GM21515 (cell line): ENCODE results near the gene FLOT2.
A peak's percentile ranks its signal among the peaks of the same experiment; 100 is the strongest.
"Not testable (repeated sequence)": the region's sequence is repeated elsewhere in the genome, so short reads cannot be mapped to it uniquely, and the experiment has no call there.

Experiments used
- ATAC-seq: cut with Tn5 transposase; IDR thresholded peaks from one replicate; pipeline ENCODE4 v1.9.1; 2021; ENCODE audit not compliant: unreplicated experiment

Gene FLOT2

GRCh38 chr17:28877150-28877711 lies 20.3 kb downstream of the FLOT2 start:
- ATAC-seq, result not testable (repeated sequence)

GRCh38 chr17:28875848-28876550 lies 21.5 kb downstream of the FLOT2 start:
- no peak for ATAC-seq

DNA sequence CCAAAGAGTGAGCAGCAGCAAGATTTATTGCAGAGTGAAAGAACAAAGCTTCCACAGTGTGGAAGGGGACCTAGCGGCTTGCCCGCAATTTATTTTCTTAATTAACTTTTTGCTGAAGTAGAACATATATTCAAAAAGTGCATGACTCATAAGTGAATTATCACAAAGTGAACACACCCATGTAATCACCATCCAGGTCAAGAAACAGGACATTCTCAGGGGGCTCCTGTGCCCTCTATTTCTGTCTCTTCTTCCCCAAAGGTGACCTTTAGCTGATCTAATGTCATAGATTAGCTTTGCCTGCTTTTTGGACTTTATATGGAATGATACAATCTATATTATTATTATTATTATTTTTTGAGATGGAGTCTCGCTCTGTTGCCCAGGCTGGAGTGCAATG lies 22.8 kb downstream of the FLOT2 start:
- ATAC-seq, result no peak

DNA sequence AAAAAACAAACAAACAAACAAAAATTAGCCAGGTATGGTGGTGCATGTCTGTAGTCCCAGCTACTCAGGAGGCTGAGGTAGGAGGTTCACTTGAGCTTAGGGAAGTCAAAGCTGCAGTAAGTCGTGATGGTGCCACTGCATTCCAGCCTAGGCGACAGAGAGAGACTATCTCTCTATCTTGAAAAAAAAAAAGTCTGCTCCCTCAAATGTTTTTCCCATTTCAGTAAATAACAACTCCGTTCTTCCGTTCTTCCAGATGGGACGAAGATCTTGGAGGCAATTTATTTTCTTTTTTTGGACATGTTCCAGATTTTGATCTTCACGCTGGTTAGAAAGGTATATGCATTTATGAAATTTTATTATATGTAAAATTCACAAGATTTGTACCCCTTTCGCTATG lies 23.7 kb downstream of the FLOT2 start:
- ATAC-seq, result no peak

GRCh38 chr17:28871056-28871579 lies 26.4 kb downstream of the FLOT2 start:
- ATAC-seq, result peak; percentile 83

GRCh38 chr17:28867276-28867675 lies 30.3 kb downstream of the FLOT2 start:
- no peak for ATAC-seq

DNA sequence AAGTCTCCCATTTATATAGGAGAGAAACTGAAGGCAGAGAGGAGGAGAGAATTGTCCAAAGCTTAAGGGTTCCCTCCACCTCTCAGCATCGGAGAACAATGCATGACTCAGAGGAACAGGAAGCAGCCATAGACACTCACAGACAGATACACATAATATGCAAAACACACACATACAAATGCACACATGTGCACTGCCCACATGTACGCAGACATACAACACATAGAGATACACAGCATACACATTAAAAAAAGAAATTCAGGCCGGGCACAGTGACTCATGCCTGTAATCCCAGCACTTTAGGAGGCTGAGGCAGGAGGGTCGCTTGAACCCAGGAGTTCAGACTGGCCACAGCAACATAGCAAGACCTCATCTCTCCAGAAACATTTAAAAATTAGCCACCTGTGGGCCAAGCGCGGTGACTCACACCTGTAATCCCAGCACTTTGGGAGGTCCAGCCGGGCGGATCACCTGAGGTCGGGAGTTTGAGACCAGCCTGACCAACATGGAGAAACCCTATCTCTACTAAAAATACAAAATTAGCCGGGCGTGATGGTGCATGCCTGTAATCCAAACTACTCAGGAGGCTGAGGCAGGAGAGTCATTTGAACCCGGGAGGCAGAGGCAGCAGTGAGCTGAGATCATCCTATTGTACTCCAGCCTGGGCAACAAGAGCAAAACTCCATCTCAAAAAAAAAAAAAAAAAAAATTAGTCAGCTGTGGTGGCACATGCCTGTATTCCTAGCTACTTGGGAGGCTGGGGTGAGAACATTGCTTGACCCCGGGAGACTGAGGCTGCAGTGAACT lies 31.4 kb downstream of the FLOT2 start:
- ATAC-seq, result no peak

- ATAC-seq, result no peak
Observed at GRCh38 chr17:28864991-28865849, 32.3 kb downstream of the FLOT2 start.

GRCh38 chr17:28863953-28864352 lies 33.6 kb downstream of the FLOT2 start:
- no peak for ATAC-seq

DNA sequence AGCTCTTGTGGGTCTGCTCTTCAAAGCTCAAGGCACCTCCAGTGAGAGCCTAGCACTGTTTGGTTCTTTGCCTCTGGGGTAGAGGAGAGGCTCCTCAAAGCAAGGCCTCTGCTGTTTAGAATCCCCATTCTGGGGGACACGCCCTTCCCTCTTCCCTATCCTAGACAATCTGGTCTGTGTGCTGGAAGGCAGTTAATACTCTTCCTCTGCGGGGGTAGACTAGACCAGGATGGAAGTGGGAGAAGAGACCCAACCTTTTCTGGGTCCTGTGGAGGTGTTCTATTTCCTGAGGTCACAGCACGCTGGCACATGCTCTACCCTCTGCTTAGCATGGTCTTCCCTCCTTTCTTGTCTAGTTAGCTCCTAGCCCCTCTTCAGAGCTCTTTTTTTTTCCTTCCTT lies 35.0 kb downstream of the FLOT2 start:
- ATAC-seq, result no peak

DNA sequence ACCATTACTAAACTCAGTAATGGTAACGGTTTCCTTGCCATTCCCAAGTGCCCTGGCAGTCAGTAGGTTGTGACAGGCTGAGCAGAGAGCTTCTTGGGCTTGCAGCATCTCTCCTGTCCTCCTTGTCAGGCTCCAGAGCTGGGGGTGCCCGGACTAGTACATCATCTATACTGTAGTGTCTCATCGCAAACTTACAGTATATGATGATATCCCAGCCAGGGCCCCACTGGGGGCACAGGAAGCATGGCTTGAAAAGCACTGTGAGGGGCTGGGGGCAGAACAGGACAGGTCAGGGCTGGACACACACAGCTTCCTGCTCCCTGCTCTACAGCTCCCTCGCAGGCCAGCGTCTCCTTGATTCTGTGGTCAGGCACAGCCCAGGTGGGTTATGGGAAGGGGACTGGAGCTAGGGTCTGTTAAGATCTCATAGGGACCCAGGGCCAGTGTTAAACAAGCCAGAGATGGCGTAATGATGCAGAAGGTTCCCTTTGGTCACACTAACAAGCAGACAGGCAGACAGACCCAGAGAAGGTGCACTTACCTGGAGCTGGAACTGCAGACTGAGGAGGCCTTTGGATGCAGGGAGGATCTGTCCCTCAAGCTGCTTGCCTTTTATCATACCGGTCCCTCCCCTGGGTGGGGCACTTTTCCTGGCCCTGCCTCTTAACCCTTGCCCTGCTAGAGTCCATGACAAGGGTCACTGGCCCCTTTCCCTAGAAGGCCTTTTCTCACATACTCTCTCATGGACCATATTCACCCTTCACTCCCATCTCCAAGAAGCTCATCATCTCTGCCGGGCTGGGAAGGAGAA lies 35.9 kb downstream of the FLOT2 start:
- ATAC-seq, result no peak

DNA sequence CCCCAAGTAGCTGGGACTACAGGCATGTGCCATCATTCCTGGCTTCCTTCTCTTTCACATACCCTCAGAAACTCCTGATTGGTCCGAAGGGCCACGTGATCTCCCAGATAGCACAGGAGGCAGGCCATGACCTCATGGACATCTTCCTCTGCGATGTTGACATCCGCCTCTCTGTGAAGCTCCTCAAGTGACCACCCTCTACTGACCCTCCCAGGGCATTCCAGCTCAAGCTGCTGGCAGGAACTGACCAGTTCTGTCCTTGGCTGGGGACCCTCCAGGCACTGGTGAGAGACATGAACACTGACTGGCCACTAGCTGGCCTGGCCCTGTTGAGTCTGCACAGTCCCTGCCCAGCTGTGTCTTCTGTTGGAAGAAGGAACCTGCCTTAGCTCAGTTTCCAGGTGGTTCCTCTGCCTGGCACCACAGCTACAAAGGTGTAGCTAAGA lies 37.1 kb downstream of the FLOT2 start:
- ATAC-seq, result no peak

DNA sequence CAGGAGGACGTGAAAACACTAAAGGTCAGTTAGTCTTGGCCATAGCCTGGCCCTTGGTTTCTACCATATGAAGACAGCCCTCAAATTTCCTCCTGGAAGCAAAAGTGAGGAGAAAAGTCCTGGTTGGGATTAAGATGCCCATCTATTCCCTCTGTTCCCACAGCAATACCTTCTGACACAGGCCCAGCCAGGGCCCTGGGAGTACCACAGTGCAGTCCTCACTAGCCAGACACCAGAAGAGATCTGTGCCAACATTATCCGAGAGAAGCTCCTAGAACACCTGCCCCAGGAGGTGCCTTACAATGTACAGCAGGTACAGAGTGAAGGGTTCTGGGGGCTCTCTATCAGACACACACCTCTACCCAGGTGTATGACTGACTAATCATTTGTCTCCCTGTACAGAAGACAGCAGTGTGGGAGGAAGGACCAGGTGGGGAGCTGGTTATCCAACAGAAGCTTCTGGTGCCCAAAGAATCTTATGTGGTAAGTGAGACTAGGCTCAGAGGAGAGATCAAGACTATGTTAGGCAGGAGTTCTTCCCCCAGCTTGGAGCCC lies 38.7 kb downstream of the FLOT2 start:
- ATAC-seq, result no peak

DNA sequence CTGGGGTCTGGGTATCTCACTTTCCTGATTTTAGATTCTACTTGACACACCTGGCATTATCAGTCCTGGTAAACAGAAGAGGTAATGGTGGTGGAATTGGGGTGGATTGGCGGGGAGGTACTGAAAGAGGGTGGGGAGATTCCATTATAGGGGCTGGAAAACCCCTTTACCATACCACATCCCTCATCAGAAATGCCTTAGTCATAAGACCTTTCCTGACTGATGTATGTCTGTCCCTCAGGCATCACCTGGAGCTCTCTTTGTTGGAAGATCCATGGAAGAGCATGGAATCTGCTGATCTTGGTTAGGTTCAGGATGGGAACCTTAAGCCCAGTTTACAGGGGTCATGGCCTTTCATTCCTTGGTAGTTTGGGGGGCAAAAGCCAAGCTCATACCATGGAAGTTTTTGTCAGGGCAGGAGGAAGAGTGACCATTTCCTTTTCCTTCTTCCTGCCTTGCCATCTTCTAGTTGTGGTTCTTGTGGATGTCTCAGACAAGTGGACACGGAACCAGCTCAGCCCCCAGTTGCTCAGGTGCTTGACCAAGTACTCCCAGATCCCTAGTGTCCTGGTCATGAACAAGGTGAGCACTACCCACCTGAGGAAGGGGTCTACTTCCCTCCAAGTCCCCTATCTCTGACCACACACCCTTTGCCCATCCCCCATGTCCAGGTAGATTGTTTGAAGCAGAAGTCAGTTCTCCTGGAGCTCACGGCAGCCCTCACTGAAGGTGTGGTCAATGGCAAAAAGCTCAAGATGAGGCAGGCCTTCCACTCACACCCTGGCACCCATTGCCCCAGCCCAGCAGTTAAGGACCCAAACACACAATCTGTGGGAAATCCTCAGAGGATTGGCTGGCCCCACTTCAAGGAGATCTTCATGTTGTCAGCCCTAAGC lies 39.4 kb downstream of the FLOT2 start:
- ATAC-seq, result no peak

GRCh38 chr17:28856028-28856574 lies 41.4 kb downstream of the FLOT2 start:
- no peak for ATAC-seq

DNA sequence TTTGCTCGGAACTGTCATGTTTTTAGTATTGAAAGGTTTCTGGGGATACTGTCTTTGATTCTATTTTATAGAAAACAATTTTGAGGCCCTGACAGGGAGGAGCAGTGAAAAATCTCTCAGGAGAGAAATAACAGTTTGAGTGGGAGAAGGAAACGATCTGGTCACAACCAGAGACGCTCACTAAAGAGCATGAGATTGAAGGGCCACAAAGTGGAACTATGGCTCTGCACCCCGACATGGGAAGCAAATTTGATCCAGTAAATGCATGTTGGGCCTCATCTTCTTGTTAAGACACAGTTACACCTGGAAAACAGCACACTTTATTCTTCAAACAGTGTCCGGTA lies 42.2 kb downstream of the FLOT2 start:
- no peak for ATAC-seq

DNA sequence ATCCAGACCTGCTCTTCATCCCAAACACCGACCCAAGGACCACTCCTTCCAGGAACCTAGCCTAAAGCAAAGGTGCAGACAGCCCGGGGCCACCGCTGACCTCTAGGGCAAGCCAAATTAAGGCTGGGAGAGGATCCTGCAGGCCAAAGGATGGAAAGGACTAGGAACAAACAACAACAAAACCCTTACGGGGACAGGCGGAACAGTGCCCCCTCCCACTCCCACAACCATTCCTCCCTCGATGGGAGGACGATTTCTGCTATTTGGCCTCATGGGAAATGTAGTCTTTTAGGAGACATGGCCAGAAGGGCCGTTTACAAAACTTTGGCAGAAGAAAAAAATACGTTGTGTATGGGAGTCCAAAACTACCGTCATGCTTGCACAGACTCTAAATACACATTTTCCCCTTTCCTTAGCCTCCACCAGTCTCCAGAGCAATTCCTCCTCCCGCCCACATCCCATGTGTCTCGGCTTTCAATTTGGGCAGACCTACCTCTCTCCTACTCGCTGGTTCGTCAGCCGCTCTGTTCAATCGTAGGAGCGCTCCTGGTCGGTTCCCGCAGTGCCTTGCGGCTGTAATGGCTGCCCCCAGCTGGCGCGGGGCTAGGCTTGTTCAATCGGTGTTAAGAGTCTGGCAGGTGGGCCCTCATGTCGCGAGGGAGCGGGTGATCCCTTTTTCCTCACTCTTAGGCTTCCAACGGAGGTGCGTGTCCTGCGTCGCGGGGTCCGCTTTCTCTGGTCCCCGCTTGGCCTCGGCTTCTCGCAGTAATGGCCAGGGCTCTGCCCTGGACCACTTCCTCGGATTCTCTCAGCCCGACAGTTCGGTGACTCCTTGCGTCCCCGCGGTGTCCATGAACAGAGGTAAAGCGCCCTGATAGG lies 42.8 kb downstream of the FLOT2 start, which contains the start of gene ERAL1:
ERAL1 (plus strand) TSS at position 560 of the 879 bp plus-strand sequence; CDS start at position 579, 19 bp downstream.
- ATAC-seq, result peak; percentile 83
